SK-N-SH (cell line): Measurements from ENCODE around the gene LYZ. TPM values are rescaled to one million over a fixed set of nuclear protein-coding genes. Genes with fewer than 3 reads are reported as not detected.

Experiments used
- CTCF ChIA-PET: fragments of 300-600, 350-600 bp; formaldehyde crosslinking; extraction: SDS; loops from one replicate; lab custom pipeline; 2021; lab: Yijun Ruan, JAX
- POLR2A ChIA-PET: fragments of 350-600 bp; sonication (Branson Sonifier 250); formaldehyde crosslinking; extraction: SDS; loops from one replicate; lab custom pipeline; 2020; ENCODE audit warnings: antibody characterized with exemption, inconsistent platforms; lab: Yijun Ruan, JAX
- DNase-seq: peaks from one replicate; pipeline ENCODE4 v3.0.0; 2012
- H2AFZ ChIP-seq: fragments of 200-600 bp; sonication (generic); 2 replicates; pipeline ENCODE4 v1.8.1; 2016; ENCODE audit warnings: antibody characterized with exemption, mild to moderate bottlenecking, low read depth
- H3F3A ChIP-seq: fragments of 200-600 bp; sonication (generic); replicated peaks from 2 replicates; pipeline ENCODE3; 2016; ENCODE audit warnings: antibody characterized with exemption, mild to moderate bottlenecking; ENCODE audit not compliant: insufficient read depth
- H3K27ac ChIP-seq, 2 experiments: fragments of 200-500 bp in 1 of 2; fragments of 200-600 bp in 1 of 2; sonication (Bioruptor generic) in 1 of 2; sonication (generic), shearing (Covaris generic) in 1 of 2; 2 replicates each; pipeline versions ENCODE4 v1.5.1 to v1.6.1; 2014 to 2016; ENCODE audit warnings: low read depth in 2 of 2, inconsistent platforms in 1 of 2, low read length in 1 of 2, mild to moderate bottlenecking in 1 of 2, mixed read lengths in 1 of 2
- H3K27me3 ChIP-seq: fragments of 200-600 bp; sonication (generic), shearing (Covaris generic); 2 replicates; pipeline ENCODE4 v1.6.1; 2016; ENCODE audit warnings: mixed run types; ENCODE audit not compliant: insufficient read depth
- H3K36me3 ChIP-seq, 2 experiments: fragments of 200-500 bp in 1 of 2; fragments of 200-600 bp in 1 of 2; sonication (Bioruptor generic) in 1 of 2; sonication (generic) in 1 of 2; replicated peaks in 1 of 2; 2 replicates each; pipeline versions ENCODE3 to v1.5.1; 2014 to 2016; ENCODE audit warnings: low read length in 1 of 2, mild to moderate bottlenecking in 1 of 2; ENCODE audit not compliant: insufficient read depth in 2 of 2, control insufficient read depth in 1 of 2
- H3K4me1 ChIP-seq, 2 experiments: fragments of 200-500 bp in 1 of 2; fragments of 200-600 bp in 1 of 2; sonication (Bioruptor generic) in 1 of 2; sonication (generic), shearing (Covaris generic) in 1 of 2; 2 replicates each; pipeline versions ENCODE4 v1.5.1 to v1.6.1; 2014 to 2016; ENCODE audit warnings: low read depth in 1 of 2, low read length in 1 of 2, mixed run types in 1 of 2; ENCODE audit not compliant: insufficient read depth in 2 of 2, control insufficient read depth in 1 of 2
- H3K4me2 ChIP-seq: fragments of 200-600 bp; sonication (generic), shearing (Covaris generic); 2 replicates; pipeline ENCODE4 v1.6.1; 2017; ENCODE audit warnings: mixed run types
- H3K4me3 ChIP-seq, 2 experiments: fragments of 200-500 bp in 1 of 2; fragments of 200-600 bp in 1 of 2; sonication (Bioruptor generic) in 1 of 2; sonication (generic), shearing (Covaris generic) in 1 of 2; 2 replicates each; pipeline versions ENCODE4 v1.5.1 to v1.8.1; 2014 to 2016; ENCODE audit warnings: low read depth in 2 of 2, inconsistent platforms in 1 of 2, low read length in 1 of 2, mild to moderate bottlenecking in 1 of 2, mixed read lengths in 1 of 2, moderate library complexity in 1 of 2
- H3K79me2 ChIP-seq: fragments of 200-600 bp; sonication (generic); 2 replicates; pipeline ENCODE4 v1.8.1; 2017; ENCODE audit warnings: mild to moderate bottlenecking; ENCODE audit not compliant: insufficient read depth
- H3K9ac ChIP-seq: fragments of 200-600 bp; sonication (generic); 2 replicates; pipeline ENCODE4 v1.6.1; 2017; ENCODE audit warnings: mixed run types
- H3K9me2 ChIP-seq: fragments of 200-600 bp; sonication (generic); 2 replicates; pipeline ENCODE4 v1.6.1; 2017; ENCODE audit warnings: mixed run types
- H3K9me3 ChIP-seq: fragments of 200-600 bp; sonication (generic); 2 replicates; pipeline ENCODE4 v1.6.1; 2017; ENCODE audit warnings: mixed run types, mild to moderate bottlenecking, moderate library complexity
- H4K20me1 ChIP-seq: fragments of 200-600 bp; sonication (generic); 2 replicates; pipeline ENCODE4 v1.6.1; 2017; ENCODE audit warnings: mild to moderate bottlenecking, mixed run types; ENCODE audit not compliant: insufficient read depth
- EP300 ChIP-seq, 2 experiments: IDR thresholded peaks; 2 replicates each; pipeline versions ENCODE4 v1.4.0 to v1.6.1; 2012; ENCODE audit warnings: borderline replicate concordance in 1 of 2, low read depth in 1 of 2, low read length in 1 of 2
- FOSL2 ChIP-seq: IDR thresholded peaks from 2 replicates; pipeline ENCODE4 v1.4.0; 2012; ENCODE audit warnings: low read depth, mild to moderate bottlenecking, moderate library complexity, borderline replicate concordance
- FOXJ3 ChIP-seq: sonication (generic); formaldehyde crosslinking; IDR thresholded peaks from 2 replicates; pipeline ENCODE4 v1.5.1; 2020; ENCODE audit warnings: mild to moderate bottlenecking, missing genetic modification reagents
- FOXM1 ChIP-seq: IDR thresholded peaks from 2 replicates; pipeline ENCODE4 v1.4.0; 2012; ENCODE audit warnings: low read depth, mild to moderate bottlenecking
- GABPA ChIP-seq: IDR thresholded peaks from 2 replicates; pipeline ENCODE4 v1.4.0; 2012; ENCODE audit warnings: low read depth, mild to moderate bottlenecking
- JUND ChIP-seq: IDR thresholded peaks from 2 replicates; pipeline ENCODE4 v1.4.0; 2012
- MXI1 ChIP-seq: IDR thresholded peaks from 2 replicates; pipeline ENCODE4 v1.6.1; 2012; ENCODE audit warnings: mild to moderate bottlenecking, low read depth, low read length, improper control_type of control experiment
- POLR2AphosphoS5 ChIP-seq: IDR thresholded peaks from 2 replicates; pipeline ENCODE4 v1.6.1; 2012; ENCODE audit warnings: low read depth, low read length
- RAD21 ChIP-seq: IDR thresholded peaks from 2 replicates; pipeline ENCODE4 v1.6.1; 2012; ENCODE audit warnings: mild to moderate bottlenecking, low read length
- RFX5 ChIP-seq: IDR thresholded peaks from 2 replicates; pipeline ENCODE4 v1.6.1; 2012; ENCODE audit warnings: mild to moderate bottlenecking, improper control_type of control experiment, low read length
- RXRA ChIP-seq: IDR thresholded peaks from 2 replicates; pipeline ENCODE4 v1.4.0; 2012; ENCODE audit warnings: low read depth, mild to moderate bottlenecking, borderline replicate concordance
- TCF12 ChIP-seq: IDR thresholded peaks from 2 replicates; pipeline ENCODE4 v1.4.0; 2012
- WGBS: methylation state at CpG from one replicate; pipeline ENCODE4 v1.1.6; 2017; ENCODE audit warnings: low lambda C conversion rate; 5-methylcytosine and 5-hydroxymethylcytosine counted together
- polyA plus RNA-seq, 3 experiments: library from polyadenylated mRNA; depleted of rRNA; stranded (reverse); fragments of >200 nt; gene quantifications; 2 replicates each; pipeline ENCODE4 v1.2.3, GENCODE V29; 2012
- TF ChIP-seq, protein P1 (sequence below): fragments of 150-350 bp; IDR thresholded peaks from 2 replicates; pipeline ENCODE4 v1.6.1; 2017; ENCODE audit warnings: antibody characterized with exemption, low read length, low read depth, borderline replicate concordance
- TF ChIP-seq, protein P2 (sequence below): IDR thresholded peaks from 2 replicates; pipeline ENCODE4 v1.4.0; 2012; ENCODE audit warnings: low read depth
- TF ChIP-seq, protein P3 (sequence below): fragments of 200-600 bp; sonication (generic); IDR thresholded peaks from 2 replicates; pipeline ENCODE4 v1.6.1; 2017; ENCODE audit warnings: antibody characterized with exemption, mild to moderate bottlenecking, moderate library complexity

The LYZ gene
- polyA plus RNA-seq, 1 of the 3 experiments (the other 2 are of a cell fraction): not detected

DNA sequence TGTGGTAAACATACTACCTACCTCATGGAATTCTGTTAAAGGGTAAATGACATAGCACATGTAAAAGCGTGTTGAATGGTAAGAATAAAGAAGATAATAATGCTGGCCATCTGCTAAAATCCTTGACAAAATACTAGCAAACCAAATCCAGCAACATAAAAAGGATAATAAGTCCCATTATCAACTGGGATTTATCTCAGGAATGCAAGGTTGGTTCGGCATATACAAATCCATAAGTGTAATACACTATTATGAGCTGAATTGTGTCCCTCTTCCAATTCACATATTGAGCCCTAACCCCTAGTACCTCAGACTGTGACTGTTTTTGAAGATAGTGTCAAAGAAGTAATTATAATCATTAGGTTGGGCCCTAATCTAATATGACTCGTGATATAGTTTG is 48.8 kb downstream of the LYZ start:
- Histone ChIP-seq H3K9me3 (no peaks in the 10 kb centered on the region), H3K4me3 (no peak overlapping the region), H4K20me1 (no peaks in the 10 kb centered on the region), H3K9ac (no peak overlapping the region), H3K9me2 (no peaks in the 10 kb centered on the region), H3K4me1 (peaks cover 0 to 5% of the 10 kb centered on the region in 2 experiments; a peak in 1 of 4 replicates), H2AFZ (no peak overlapping the region), H3K4me2 (no peak overlapping the region)
- WGBS: 92% methylated on average over 3 of the region's 3 CpGs
- DNase-seq: no peak
- POLR2A ChIA-PET: no interaction called here
- CTCF ChIA-PET: interaction anchor here (0.8 to 1.2 kb wide), 2 partner anchors 112 to 174 kb away, joined by 3 read pairs; no protein-coding TSS in a partner anchor
- no peak for TF ChIP-seq RXRA
- no peak for TF ChIP-seq FOSL2
- no peak for TF ChIP-seq FOXJ3 (CRISPR knock-in tag)
- TF ChIP-seq, all 33 proteins: peak for 0
- no peaks in the 10 kb centered on the region for H3K27me3 ChIP-seq
- H3K36me3 ChIP-seq: peaks cover 3 to 21% of the 10 kb centered on the region in 2 experiments
- no peaks in the 10 kb centered on the region for H3K79me2 ChIP-seq
- H3F3A ChIP-seq: no peaks in the 10 kb centered on the region
- H3K27ac ChIP-seq: no peak overlapping the region

DNA sequence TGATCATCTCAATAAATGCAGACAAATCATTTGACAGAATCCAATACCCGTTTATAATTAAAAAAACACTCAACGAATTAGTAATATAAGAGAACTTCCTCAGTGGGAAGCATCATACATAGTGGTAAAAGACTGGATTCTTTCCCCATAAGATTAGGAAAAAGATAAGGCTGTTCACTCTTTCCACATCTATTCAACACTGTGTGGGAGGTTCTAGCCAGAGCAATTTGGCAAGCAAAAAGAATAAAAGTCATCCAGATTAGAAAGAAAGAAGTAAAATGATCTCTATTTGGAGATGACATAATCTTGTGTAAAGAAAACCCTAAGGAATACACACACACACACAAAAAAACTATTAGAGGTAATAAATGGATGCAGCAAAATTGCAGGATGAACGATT is 49.8 kb downstream of the LYZ start:
- Histone ChIP-seq H3K27ac (no peak overlapping the region), H3K79me2 (no peaks in the 10 kb centered on the region), H3F3A (no peaks in the 10 kb centered on the region), H3K36me3 (peaks cover 3 to 16% of the 10 kb centered on the region in 2 experiments), H3K4me1 (no peaks in the 10 kb centered on the region; a peak in 1 of 4 replicates), H4K20me1 (no peaks in the 10 kb centered on the region), H3K9me3 (no peaks in the 10 kb centered on the region), H3K9ac (no peak overlapping the region), H2AFZ (no peak overlapping the region), H3K4me2 (no peak overlapping the region), H3K27me3 (no peaks in the 10 kb centered on the region), H3K9me2 (no peaks in the 10 kb centered on the region), H3K4me3 (no peak overlapping the region)
- ChIA-PET POLR2A (no interaction called here), CTCF (no interaction called here)
- no peak for DNase-seq
- TF ChIP-seq POLR2AphosphoS5 (no peak), RFX5 (no peak), RAD21 (no peak), TCF12 (no peak; the same call in 1 of the 2 replicates), MXI1 (no peak), EP300 (IDR thresholded peaks at IDR 0.05; ENCODE audit: borderline replicate concordance in 1 of 2, low read depth in 1 of 2, low read length in 1 of 2) (no peak), GABPA (no peak), FOXM1 (no peak)
- TF ChIP-seq, protein P1, sequence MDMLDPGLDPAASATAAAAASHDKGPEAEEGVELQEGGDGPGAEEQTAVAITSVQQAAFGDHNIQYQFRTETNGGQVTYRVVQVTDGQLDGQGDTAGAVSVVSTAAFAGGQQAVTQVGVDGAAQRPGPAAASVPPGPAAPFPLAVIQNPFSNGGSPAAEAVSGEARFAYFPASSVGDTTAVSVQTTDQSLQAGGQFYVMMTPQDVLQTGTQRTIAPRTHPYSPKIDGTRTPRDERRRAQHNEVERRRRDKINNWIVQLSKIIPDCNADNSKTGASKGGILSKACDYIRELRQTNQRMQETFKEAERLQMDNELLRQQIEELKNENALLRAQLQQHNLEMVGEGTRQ: no peak
- TF ChIP-seq, protein P2, sequence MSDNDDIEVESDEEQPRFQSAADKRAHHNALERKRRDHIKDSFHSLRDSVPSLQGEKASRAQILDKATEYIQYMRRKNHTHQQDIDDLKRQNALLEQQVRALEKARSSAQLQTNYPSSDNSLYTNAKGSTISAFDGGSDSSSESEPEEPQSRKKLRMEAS: no peak
- WGBS: 83% methylated on average over 3 of the region's 3 CpGs

DNA sequence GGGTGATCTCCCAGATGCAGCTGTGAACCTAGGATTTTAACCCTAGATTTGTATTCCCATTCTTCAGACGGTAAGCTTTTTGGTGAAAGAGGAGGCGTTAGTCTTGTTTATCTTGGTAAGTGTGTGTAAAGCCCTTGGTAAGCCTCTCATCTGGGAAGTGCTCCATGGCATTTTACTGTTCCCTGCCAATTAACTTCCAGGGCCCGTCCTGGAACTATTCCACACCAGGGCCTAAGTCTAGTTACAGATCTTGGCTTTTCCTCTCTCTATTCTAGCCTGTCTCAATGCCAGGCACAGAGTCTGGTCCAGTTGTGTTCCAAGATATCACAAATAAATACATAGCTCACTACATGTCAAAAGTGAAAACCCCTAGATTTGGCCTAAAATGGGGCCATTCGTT is 53.8 kb downstream of the LYZ start:
- Histone ChIP-seq H3K27me3 (no peaks in the 10 kb centered on the region), H3K9me2 (no peaks in the 10 kb centered on the region), H3K4me3 (no peak overlapping the region)
- TF ChIP-seq, protein P3, sequence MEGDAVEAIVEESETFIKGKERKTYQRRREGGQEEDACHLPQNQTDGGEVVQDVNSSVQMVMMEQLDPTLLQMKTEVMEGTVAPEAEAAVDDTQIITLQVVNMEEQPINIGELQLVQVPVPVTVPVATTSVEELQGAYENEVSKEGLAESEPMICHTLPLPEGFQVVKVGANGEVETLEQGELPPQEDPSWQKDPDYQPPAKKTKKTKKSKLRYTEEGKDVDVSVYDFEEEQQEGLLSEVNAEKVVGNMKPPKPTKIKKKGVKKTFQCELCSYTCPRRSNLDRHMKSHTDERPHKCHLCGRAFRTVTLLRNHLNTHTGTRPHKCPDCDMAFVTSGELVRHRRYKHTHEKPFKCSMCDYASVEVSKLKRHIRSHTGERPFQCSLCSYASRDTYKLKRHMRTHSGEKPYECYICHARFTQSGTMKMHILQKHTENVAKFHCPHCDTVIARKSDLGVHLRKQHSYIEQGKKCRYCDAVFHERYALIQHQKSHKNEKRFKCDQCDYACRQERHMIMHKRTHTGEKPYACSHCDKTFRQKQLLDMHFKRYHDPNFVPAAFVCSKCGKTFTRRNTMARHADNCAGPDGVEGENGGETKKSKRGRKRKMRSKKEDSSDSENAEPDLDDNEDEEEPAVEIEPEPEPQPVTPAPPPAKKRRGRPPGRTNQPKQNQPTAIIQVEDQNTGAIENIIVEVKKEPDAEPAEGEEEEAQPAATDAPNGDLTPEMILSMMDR: no peak
- TF ChIP-seq JUND: no peak
- TF ChIP-seq, all 33 proteins: peak for 0
- Histone ChIP-seq H3K79me2 (no peaks in the 10 kb centered on the region), H3K9me3 (no peaks in the 10 kb centered on the region), H3K36me3 (peaks cover 3 to 6% of the 10 kb centered on the region in 2 experiments), H2AFZ (no peak overlapping the region), H3F3A (peaks cover 20% of the 10 kb centered on the region), H3K27ac (no peak overlapping the region), H3K4me2 (no peak overlapping the region), H3K4me1 (peaks cover 0 to 7% of the 10 kb centered on the region in 2 experiments; a peak in 2 of 4 replicates), H3K9ac (no peak overlapping the region), H4K20me1 (no peaks in the 10 kb centered on the region)
- CTCF ChIA-PET: interaction anchor here (1.1 kb wide), 1 partner anchor 169 kb away, joined by 6 read pairs; no protein-coding TSS in a partner anchor
- WGBS: 95% methylated on average over 4 of the region's 4 CpGs
- POLR2A ChIA-PET: no interaction called here
- no peak for DNase-seq
